NCI-H524 treated with DMSO at 0.1 percent for 48 hours (cell line): ENCODE measurements around the gene PLSCR3.

Experiments used
- DNase-seq: peaks from one replicate; lab custom pipeline; 2025; lab: John Stamatoyannopoulos, UW

PLSCR3 gene

GRCh38 chr17:7394452-7395191, at the start of gene PLSCR3:
Gene PLSCR3, minus strand, starts transcription at chr17:7394525. Its CDS starts 415 bp downstream, at chr17:7394110.
- DNase-seq: no peak

GRCh38 chr17:7443499-7444485, 49.5 kb upstream of the PLSCR3 start:
- no peak for DNase-seq

- DNase-seq: no peak
These were observed 47.8 kb upstream of the PLSCR3 start for GRCh38 chr17:7442142-7442541.

- DNase-seq: no peak
These were observed 46.9 kb upstream of the PLSCR3 start for GRCh38 chr17:7441266-7441665.

GRCh38 chr17:7440834-7441195, 46.5 kb upstream of the PLSCR3 start:
- DNase-seq: no peak

GRCh38 chr17:7440113-7440833, 45.9 kb upstream of the PLSCR3 start:
- DNase-seq: no peak

- no peak for DNase-seq
These were observed 45.3 kb upstream of the PLSCR3 start, which contains the start of gene FGF11 for GRCh38 chr17:7439462-7440112. Gene FGF11, plus strand, starts transcription at chr17:7439512. Its CDS starts 109 bp downstream, at chr17:7439621.

GRCh38 chr17:7438656-7439460, 44.5 kb upstream of the PLSCR3 start:
- no peak for DNase-seq

- DNase-seq: no peak
These were observed 43.8 kb upstream of the PLSCR3 start for GRCh38 chr17:7437950-7438614.

- DNase-seq: no peak
These were observed 43.1 kb upstream of the PLSCR3 start for GRCh38 chr17:7437369-7437863.

GRCh38 chr17:7436556-7437368, 42.4 kb upstream of the PLSCR3 start:
- DNase-seq: no peak

GRCh38 chr17:7435676-7436555, 41.6 kb upstream of the PLSCR3 start:
- no peak for DNase-seq

GRCh38 chr17:7432296-7432695, 38.0 kb upstream of the PLSCR3 start:
- DNase-seq: no peak

- DNase-seq: no peak
These were observed 36.9 kb upstream of the PLSCR3 start for GRCh38 chr17:7431231-7431630.

- no peak for DNase-seq
These were observed 35.4 kb upstream of the PLSCR3 start for GRCh38 chr17:7429722-7430121.

GRCh38 chr17:7428557-7428956, 34.2 kb upstream of the PLSCR3 start, which contains the start of gene SPEM3:
Gene SPEM3, plus strand, starts transcription at chr17:7428857. Its CDS starts 46 bp downstream, at chr17:7428903.
- no peak for DNase-seq

- DNase-seq: no peak
These were observed 33.2 kb upstream of the PLSCR3 start for GRCh38 chr17:7427549-7427948.

GRCh38 chr17:7426896-7427489, 32.7 kb upstream of the PLSCR3 start:
- no peak for DNase-seq
